T47D (cell line): Measurements from ENCODE around the gene IFT43.

Experiments used
- DNase-seq, 2 experiments: peaks; one replicate each; pipeline versions ENCODE4 v3.0.0 to v3.0.0-alpha.2; 2011 to 2012; ENCODE audit warnings: low read depth in 1 of 2, low spot score in 1 of 2
- JUND ChIP-seq: IDR thresholded peaks from 2 replicates; pipeline ENCODE4 v1.6.1; 2012; ENCODE audit warnings: low read depth
- in situ Hi-C: cut with HindIII; loops from 2 replicates; pipeline ENCODE4 v1.10.0; 2016; ENCODE audit warnings: low sequenced_read_pairs, low pct_unique_long_range_greater_than_20kb

The IFT43 gene

DNA sequence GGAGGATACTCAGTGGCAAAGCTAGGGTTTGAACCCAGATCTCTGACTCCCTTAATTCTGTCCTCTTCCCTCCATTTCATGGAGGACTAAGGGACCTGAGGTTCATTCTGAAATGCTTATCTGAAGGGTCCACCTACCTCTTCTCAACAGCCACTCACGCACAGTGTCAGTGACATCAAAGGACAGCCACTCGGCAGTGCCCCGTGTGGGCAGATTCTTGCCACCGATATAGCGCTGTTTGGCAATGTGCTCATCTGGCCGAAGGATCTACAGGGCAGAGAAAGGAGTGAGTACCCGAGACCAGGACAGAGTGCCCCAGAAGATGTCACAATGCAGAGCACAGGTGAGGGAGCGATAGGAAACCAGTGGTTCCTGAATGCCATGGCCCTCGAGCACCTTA, 14.6 kb upstream of the IFT43 start:
- DNase-seq, result no peak
- no peak for TF ChIP-seq JUND
- in situ Hi-C loops, result no loop called here

DNA sequence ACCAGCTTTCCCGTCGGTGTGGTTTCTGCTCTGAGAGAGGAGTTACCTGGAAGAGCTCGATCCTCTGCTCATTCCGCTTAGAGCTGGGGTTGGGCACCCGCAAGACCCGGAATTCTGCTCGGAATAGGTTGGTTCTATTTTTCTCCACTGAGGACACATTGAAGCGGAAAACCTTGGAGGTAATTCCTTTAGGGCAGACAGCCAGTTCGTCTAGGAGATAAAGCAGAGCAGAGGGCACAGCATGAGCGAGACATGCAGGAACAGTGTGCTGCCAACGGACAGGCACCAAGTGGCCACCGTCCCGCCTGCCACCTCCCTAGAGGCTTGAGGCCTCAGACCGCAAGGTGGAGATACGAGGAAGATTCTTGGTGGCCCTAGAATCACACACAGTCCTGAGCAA, 14.1 kb upstream of the IFT43 start:
- no peak for DNase-seq
- no peak for TF ChIP-seq JUND
- in situ Hi-C loops, result no loop called here

DNA sequence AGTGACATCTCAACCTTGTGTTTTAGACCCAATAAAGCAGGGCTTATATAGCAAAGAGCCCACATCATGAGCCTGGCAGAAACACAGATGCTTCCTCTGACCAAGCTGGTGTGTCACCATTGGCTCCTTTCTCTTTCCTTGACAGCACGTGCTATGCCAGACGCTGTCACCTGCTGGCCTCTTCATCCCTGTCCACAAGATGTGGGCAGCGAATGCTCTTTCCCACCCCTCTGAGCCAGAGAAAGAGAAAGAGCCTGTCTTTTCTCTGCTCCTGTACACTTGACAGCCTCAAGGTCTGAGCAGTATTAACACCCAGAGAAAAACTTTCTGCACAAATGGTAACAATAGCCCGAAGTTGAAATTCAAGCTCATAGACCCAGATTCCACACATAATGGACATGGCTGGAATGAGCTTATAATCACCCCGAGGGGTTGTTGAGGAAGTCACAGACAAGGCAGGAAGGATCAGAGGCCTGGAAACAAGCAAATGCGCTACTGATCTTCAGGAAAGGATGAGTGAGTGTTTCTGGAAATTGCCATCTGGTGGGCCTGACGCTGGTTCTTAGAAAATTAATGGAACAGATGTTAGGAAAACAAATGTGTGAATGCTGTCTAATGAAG, 12.7 kb upstream of the IFT43 start:
- TF ChIP-seq JUND, result no peak
- in situ Hi-C loops, result no loop called here
- DNase-seq, result no peak

DNA sequence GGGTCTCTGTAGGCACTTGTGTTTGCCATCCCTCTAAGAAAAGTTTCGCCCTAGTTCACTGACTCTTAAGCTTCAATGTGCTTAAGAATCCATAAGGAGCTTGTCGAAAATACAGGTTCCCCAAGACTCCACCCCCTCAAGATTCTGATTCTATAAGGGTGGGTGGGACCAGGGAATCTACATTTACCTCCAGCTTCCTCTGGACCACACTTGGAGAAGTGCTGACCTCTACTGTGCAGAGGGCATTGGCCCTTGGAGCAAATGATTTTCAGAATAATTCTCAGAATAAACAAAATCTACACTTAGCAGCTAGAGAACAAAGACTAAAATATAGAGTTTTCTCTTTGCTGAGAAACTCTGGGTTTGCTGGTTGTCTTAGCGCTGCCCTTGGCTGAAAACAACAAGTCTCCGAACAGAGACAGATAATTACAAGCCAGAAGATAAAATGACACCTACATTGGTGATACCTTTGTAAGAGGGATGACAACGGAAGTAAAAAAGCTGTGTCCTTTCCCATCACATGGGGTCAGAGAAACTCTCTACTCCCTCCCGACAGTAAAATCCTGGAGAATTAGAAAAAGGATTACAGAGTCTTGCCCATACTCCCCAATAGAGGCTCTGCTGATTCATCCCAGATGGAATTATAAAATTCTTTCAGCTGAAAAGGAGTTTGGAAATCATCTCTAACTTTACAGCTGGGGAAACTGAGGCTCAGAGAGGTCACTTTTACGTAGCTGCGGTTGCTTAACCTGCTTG, 8.6 kb upstream of the IFT43 start:
- no peak for DNase-seq
- in situ Hi-C loops, result no loop called here

DNA sequence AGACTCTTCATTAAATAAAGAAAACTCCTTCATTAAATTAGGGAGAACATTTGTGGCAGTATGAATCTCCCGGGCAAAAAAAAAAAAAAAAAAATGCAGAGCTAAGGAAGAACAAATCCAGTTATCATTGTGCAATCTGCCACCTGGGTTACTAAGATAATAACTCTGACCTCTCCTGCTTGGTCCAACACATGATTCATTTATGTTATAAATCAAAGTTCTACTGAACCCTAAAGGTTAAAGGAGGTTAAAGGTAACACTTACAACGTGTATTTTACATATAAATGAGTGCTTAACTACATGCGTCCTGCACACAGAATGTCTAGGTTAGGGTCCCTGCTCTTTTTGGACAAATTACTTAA, 8.0 kb upstream of the IFT43 start:
- no peak for TF ChIP-seq JUND
- DNase-seq, result no peak
- in situ Hi-C loops, result no loop called here

More for the DNA sequence above, 8.6 kb upstream of the IFT43 start:
- TF ChIP-seq JUND, result no peak

DNA sequence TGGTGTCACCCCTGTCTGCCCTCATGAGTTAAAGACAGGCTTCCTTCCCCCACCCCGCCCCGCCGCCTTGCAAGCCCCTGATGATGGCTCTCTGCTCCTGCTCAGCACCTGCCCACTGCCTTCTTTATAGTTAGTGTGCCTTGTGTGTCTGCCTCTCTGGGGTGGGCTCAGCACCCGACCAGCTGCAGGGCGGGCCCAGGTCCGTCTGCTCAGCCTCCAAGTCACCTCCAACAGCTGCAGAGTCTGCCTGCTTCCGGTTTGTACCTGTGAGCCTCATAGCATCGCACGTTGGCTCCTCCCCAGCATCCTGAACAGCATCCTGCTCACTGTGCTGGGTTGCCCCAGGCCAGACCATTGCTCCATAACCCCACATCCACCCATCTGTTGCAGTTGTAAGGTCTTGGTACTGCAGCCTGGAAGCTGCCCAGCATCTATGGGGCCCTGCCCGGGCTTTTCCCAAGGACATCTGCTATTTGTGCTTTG, 7.3 kb upstream of the IFT43 start:
- peak; percentile 65 to 94 for DNase-seq
- no peak for TF ChIP-seq JUND
- in situ Hi-C loops, result no loop called here

DNA sequence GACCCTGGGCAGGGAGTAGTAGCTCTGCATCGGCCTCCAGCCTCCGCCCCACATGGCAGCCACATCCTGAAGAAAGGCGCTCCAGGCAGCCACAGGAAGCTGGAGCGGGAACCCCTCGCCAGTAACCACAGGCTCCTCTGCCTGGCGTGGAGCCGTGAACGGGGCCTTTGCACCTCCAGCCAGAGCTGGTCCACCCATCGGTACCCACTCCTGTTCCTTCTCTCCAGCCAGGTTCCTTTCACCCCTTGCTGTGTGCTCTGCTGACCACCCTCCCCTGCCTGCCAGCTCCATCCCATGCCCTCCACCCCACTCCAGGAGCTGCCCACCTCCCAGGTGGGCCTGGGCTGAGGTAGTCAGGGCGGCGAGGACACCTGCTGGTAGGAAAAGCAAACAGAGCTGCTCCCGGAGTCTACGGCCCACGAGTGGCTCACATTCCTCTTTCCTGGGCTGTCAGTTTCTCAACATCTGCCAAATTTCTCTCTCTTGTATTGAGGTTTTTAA, 6.4 kb upstream of the IFT43 start:
- DNase-seq, result peak; percentile 66 to 70
- in situ Hi-C loops, result no loop called here

DNA sequence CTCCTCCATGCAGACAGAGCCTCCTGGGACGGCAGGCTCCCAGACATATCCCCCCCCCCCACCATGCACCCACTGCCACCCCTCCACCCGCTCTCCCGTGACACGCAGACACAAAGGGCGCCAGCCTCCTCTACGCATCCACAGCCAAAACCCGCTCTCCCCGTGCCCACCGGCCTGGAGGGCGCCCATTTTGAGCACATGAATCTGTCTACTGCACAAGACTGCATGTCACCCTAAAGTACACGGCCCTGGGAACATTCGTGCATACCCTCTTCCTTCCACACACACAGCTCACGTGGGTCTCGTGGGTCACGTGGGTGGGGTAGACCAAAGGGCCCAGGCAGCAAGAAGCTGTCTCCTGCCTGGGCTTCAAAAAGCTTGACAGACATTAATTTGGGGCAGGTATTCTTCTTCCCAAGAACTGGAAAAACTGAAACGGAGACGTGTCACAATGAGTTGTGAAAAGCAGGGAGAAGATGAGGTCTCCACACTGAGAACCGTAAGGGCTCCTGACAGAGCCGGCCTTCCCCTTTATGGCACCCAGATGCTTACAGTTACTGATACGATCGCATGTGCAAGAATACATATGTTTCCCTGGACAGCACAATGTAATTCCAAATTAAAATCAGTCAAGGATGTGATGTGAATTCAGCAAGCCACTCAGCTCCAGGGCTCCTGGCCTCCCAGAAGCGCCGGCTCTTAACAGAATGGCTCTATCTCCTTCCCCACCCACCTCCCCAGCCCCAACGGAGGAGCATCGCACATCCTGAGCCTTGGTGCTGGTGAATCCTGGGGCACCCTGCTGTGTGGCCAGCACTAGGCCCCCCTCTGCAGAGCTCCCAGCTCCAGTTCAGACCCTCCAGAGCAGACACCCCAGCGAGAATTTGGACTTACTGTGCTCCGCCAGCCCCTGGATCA, 5.7 kb upstream of the IFT43 start:
- in situ Hi-C loops, result no loop called here
- DNase-seq, result peak; percentile 49 to 53
- no peak for TF ChIP-seq JUND

More for the DNA sequence above, 6.4 kb upstream of the IFT43 start:
- no peak for TF ChIP-seq JUND

DNA sequence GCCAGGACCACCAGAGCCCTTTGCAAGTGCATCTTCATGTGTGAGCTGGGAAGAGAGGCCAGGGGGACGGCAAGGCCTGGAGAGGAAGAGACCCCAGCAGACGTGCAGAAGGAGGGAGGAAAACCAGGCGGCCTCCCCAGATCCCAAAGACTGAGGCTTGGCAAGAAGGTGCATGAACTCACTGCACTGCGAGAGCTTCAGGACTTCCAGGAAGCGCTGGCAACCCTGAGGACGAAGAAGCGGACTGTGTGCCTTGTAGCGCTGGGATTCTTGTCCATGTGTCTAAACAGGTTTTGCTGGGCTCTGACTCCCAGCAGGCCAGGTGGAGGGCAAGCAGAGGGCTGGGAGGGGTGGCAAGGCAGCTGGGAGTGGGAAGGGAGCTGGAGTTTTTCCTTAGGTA, 4.7 kb upstream of the IFT43 start:
- TF ChIP-seq JUND, result no peak
- DNase-seq, result peak; percentile 59 to 95
- in situ Hi-C loops, result no loop called here

DNA sequence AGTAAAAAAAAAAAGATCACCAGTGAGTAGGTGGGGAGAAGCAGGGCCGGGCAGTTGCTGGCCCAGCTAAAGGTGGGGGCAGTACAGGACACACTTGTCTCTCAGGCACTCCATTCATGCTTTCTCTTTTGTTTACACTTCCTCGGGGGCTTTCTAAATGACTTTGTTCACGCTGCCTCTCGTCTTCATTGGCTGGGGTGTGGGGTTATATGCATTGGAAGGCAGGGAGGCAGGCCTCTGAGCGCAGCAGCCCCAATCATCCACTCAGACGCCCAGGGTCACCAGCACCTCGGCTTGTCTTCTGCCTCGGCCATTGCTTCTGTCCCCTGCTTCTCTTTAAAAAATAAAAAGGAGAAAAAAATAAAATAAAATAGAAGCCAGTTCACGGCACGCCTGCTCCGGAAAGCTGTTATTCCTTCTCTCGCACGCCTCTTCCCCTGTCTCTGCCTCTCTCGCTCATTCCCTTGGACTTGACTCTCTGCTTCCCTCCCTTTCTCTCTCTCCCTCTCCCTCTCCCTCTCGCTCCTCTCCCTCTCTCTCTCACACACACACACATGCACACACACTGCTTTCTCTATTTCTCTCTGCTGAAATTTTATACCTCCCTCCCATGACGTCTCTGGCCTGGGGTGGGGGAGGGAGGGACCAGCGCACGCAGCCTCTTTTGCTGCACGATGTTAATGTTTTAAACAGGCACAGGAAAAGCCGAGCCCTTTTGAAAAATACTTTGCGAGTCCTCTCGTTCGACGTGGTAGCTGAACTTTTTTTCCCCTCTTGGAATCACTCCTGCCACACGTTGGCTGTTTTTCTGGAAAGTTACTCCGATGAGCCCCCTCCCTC, 3.9 kb upstream of the IFT43 start, which contains the start of gene TGFB3:
TSS of gene TGFB3 (minus strand) at position 570 of the 840 bp plus-strand sequence. CDS start 1,102 bp downstream, outside the sequence.
- peak; percentile 77 to 95 for DNase-seq
- no peak for TF ChIP-seq JUND
- in situ Hi-C loops, result no loop called here

DNA sequence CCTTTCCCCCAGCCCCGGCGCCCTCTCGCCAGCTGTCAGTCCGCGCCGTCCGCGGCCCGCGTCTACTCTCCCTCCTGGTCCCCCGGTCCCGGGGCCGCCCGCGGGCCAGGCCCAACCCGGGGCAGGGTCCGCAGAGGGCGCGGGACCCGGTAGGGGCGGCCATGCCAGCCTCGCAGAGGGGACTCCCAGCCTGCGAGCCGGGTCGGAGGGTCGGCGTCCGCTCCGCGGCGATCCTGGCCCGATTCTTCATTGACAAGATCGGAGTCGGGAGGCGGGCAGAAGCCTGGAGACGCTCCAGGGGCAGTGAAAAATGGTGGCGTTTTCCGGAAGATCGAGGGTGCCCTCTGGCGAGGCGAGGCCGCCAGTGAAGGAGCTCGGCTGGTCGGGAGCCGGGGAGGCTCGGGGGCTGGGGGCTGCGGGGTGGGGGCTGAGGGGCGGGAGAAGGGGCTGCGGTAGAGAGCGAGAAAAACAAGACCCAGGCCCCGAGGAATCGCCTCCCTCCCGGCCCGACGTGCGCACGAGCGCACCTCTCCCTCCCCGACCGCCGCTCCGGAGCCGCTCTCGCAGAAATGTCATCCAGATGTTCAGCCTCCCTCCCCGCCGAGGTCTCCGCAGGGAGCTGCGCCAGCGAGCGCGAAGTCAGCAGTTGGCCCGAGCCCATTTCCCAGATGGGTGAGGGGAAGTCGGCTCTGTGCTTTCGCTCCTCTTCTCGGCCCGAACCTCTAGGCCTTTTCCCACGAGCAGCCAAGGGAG, 3.1 kb upstream of the IFT43 start:
- DNase-seq, result peak; percentile 65 to 89
- in situ Hi-C loops, result no loop called here
- TF ChIP-seq JUND, result no peak
